ENCODE data around the gene COL6A2. TPM values are rescaled to one million over a fixed set of nuclear protein-coding genes. Genes with fewer than 3 reads are reported as not detected.
"Not testable (repeated sequence)": the region's sequence is repeated elsewhere in the genome, so short reads cannot be mapped to it uniquely, and the experiment has no call there.

Gene COL6A2
- total RNA-seq, 1 experiment from 2014 or later: 129 TPM

DNA sequence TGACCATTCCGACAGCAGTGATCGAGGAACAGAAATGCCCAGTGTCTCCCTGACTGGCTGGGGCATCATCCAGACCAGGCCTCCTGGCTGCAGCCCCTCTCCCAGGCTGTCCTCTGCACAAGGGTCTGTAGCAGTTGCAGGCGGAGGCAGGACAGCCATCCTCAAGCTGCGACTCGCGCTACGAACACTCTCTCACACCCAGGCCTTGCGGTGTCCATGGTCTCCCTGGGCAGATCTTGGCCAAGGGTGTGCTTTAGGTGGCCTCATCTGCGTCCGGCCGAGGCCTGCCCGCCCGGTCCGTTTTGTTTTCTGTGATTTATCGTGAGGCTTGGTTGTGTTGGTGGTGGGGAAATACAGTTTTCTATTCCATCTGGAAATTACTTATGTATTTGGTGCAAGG, 41.8 kb downstream of the COL6A2 start:
- Histone ChIP-seq H2BK20ac (ENCODE audit: low read depth, low read length, poor library complexity, severe bottlenecking) (no peak overlapping the region), H3K56ac (ENCODE audit: insufficient read length, low read depth, low read length) (no peak overlapping the region), H3K9ac (ENCODE audit: extremely low read depth, insufficient read length, low read length) (no peak overlapping the region), H3K18ac (ENCODE audit: insufficient read length, low read depth, low read length) (no peak overlapping the region), H3K4me2 (ENCODE audit: insufficient read depth, insufficient read length, low read length) (peak overlapping the region; percentile 29), H3K79me2 (ENCODE audit: insufficient read depth, low read length) (no peaks in the 10 kb centered on the region), H3K23me2 (ENCODE audit: insufficient read length, low read depth, low read length, poor library complexity, severe bottlenecking) (no peaks in the 10 kb centered on the region), H2BK12ac (ENCODE audit: insufficient read length, low read depth, low read length) (no peak overlapping the region), H3K4me1 (ENCODE audit: insufficient read depth, low read length) (no peaks in the 10 kb centered on the region), H4K20me1 (ENCODE audit: control insufficient read depth, insufficient read depth, insufficient read length) (no peaks in the 10 kb centered on the region), H2AK5ac (ENCODE audit: insufficient read length, low read length) (no peak overlapping the region), H4K91ac (ENCODE audit: insufficient read length, low read depth, low read length) (no peak overlapping the region), H4K8ac (replicated peaks; ENCODE audit: insufficient read length, low read depth, low read length) (no peak overlapping the region), H2BK5ac (ENCODE audit: insufficient read length, low read length) (no peak overlapping the region), H3K27ac (ENCODE audit: insufficient read length, low read depth, low read length) (no peak overlapping the region), H2AFZ (ENCODE audit: low read length) (no peak overlapping the region), H3T11ph (ENCODE audit: low read length) (no peak overlapping the region), H3K27me3 (ENCODE audit: insufficient read depth, low read length) (no peaks in the 10 kb centered on the region; the same call in 1 of the 2 replicates), H3K9me3 (ENCODE audit: control insufficient read depth, low read depth, low read length) (no peaks in the 10 kb centered on the region), H3K79me1 (ENCODE audit: insufficient read depth, low read depth, low read length, poor library complexity, severe bottlenecking) (no peaks in the 10 kb centered on the region), H3K4ac (ENCODE audit: low read depth, low read length) (no peak overlapping the region), H2BK120ac (ENCODE audit: low read depth, low read length, poor library complexity, severe bottlenecking) (no peak overlapping the region), H4K5ac (ENCODE audit: insufficient read length, low read depth, low read length) (no peak overlapping the region), H3K14ac (ENCODE audit: insufficient read depth, low read length) (no peak overlapping the region), H3K23ac (ENCODE audit: insufficient read length, low read depth, low read length) (no peak overlapping the region), H2BK15ac (ENCODE audit: low read depth, low read length) (no peak overlapping the region)
- Mint-ChIP-seq H3K9me3 (peaks cover 1% of the 10 kb centered on the region in 2 experiments; a peak in 1 of 5 replicates), H3K4me1 (peaks cover 27 to 32% of the 10 kb centered on the region in 2 experiments), H3K27ac (no peak overlapping the region), H3K4me3 (no peak overlapping the region; a peak in 1 of 5 replicates), H3K27me3 (ENCODE audit: low read depth) (peaks cover 37% of the 10 kb centered on the region), H3K36me3 (ENCODE audit: insufficient read depth in 1 of 3, low read depth in 3 of 3) (peaks cover 7 to 8% (median 7%) of the 10 kb centered on the region in 3 experiments; a peak in 5 of 7 replicates)
- no CpG with 5 or more reads among the region's 15 CpGs for WGBS (ENCODE audit: extremely low coverage, insufficient read length, low lambda C conversion rate)
- DNase-seq: no peak
- TF ChIP-seq, protein P1, sequence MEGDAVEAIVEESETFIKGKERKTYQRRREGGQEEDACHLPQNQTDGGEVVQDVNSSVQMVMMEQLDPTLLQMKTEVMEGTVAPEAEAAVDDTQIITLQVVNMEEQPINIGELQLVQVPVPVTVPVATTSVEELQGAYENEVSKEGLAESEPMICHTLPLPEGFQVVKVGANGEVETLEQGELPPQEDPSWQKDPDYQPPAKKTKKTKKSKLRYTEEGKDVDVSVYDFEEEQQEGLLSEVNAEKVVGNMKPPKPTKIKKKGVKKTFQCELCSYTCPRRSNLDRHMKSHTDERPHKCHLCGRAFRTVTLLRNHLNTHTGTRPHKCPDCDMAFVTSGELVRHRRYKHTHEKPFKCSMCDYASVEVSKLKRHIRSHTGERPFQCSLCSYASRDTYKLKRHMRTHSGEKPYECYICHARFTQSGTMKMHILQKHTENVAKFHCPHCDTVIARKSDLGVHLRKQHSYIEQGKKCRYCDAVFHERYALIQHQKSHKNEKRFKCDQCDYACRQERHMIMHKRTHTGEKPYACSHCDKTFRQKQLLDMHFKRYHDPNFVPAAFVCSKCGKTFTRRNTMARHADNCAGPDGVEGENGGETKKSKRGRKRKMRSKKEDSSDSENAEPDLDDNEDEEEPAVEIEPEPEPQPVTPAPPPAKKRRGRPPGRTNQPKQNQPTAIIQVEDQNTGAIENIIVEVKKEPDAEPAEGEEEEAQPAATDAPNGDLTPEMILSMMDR (conservative IDR thresholded peaks at IDR 0.05): no peak

DNA sequence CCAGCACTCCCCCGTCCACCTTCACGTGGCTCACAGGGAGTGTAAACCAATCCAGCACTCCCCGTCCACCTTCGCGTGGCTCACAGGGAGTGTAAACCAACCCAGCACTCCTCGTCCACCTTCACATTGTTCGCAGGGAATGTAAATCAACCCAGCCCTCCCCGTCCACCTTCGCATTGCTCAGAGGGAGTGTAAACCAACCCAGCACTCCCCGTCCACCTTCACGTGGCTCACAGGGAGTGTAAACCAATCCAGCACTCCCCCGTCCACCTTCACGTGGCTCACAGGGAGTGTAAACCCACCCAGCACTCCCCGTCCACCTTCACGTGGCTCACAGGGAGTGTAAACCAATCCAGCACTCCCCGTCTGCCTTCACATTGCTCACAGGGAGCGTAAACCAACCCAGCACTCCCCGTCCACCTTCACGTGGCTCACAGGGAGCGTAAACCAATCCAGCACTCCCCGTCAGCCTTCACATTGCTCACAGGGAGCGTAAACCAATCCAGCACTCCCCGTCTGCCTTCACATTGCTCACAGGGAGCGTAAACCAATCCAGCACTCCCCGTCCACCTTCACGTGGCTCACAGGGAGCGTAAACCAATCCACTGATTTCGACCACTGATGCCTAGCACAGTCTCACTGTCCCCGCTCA, 42.6 kb downstream of the COL6A2 start:
- not testable (repeated sequence) for H3K79me1 ChIP-seq (ENCODE audit: insufficient read depth, low read depth, low read length, poor library complexity, severe bottlenecking); H2BK20ac ChIP-seq (ENCODE audit: low read depth, low read length, poor library complexity, severe bottlenecking); H3K79me2 ChIP-seq (ENCODE audit: insufficient read depth, low read length); H3K9me3 ChIP-seq (ENCODE audit: control insufficient read depth, low read depth, low read length); H3K23me2 ChIP-seq (ENCODE audit: insufficient read length, low read depth, low read length, poor library complexity, severe bottlenecking); H3K27me3 ChIP-seq (ENCODE audit: insufficient read depth, low read length); H2AK5ac ChIP-seq (ENCODE audit: insufficient read length, low read length); H2AFZ ChIP-seq (ENCODE audit: low read length); H4K8ac ChIP-seq (replicated peaks; ENCODE audit: insufficient read length, low read depth, low read length); H4K91ac ChIP-seq (ENCODE audit: insufficient read length, low read depth, low read length); H3K9me3 Mint-ChIP-seq; H3T11ph ChIP-seq (ENCODE audit: low read length); H2BK5ac ChIP-seq (ENCODE audit: insufficient read length, low read length); H4K5ac ChIP-seq (ENCODE audit: insufficient read length, low read depth, low read length); H4K20me1 ChIP-seq (ENCODE audit: control insufficient read depth, insufficient read depth, insufficient read length); H3K4me1 ChIP-seq (ENCODE audit: insufficient read depth, low read length); H2BK120ac ChIP-seq (ENCODE audit: low read depth, low read length, poor library complexity, severe bottlenecking); H3K4ac ChIP-seq (ENCODE audit: low read depth, low read length); H3K18ac ChIP-seq (ENCODE audit: insufficient read length, low read depth, low read length); H3K23ac ChIP-seq (ENCODE audit: insufficient read length, low read depth, low read length); H3K14ac ChIP-seq (ENCODE audit: insufficient read depth, low read length); H3K56ac ChIP-seq (ENCODE audit: insufficient read length, low read depth, low read length); H3K36me3 Mint-ChIP-seq (ENCODE audit: insufficient read depth in 1 of 3, low read depth in 3 of 3); H3K27ac ChIP-seq (ENCODE audit: insufficient read length, low read depth, low read length); H3K9ac ChIP-seq (ENCODE audit: extremely low read depth, insufficient read length, low read length); H2BK15ac ChIP-seq (ENCODE audit: low read depth, low read length); H2BK12ac ChIP-seq (ENCODE audit: insufficient read length, low read depth, low read length); DNase-seq
- H3K27me3 Mint-ChIP-seq (ENCODE audit: low read depth): peaks cover 37% of the 10 kb centered on the region
- H3K4me3 Mint-ChIP-seq: peak overlapping the region in 1 of 2 experiments; percentile 62; a peak in 2 of 5 replicates
- no CpG with 5 or more reads among the region's 29 CpGs for WGBS (ENCODE audit: extremely low coverage, insufficient read length, low lambda C conversion rate)
- H3K27ac Mint-ChIP-seq: peak overlapping the region in 1 of 3 experiments; percentile 78; a peak in 2 of 7 replicates
- H3K4me1 Mint-ChIP-seq: peaks cover 25 to 26% of the 10 kb centered on the region in 2 experiments
- peak overlapping the region; percentile 29 for H3K4me2 ChIP-seq (ENCODE audit: insufficient read depth, insufficient read length, low read length)

Data from H9 (cell line).